Inflammatory macrophage treated with lipopolysaccharide for 4 hours (primary cell): ENCODE measurements around the gene UBE2J1.

ENCODE experiments used
- DNase-seq: peaks from one replicate; pipeline ENCODE4 v3.0.0-alpha.2; 2020

The UBE2J1 gene

DNA sequence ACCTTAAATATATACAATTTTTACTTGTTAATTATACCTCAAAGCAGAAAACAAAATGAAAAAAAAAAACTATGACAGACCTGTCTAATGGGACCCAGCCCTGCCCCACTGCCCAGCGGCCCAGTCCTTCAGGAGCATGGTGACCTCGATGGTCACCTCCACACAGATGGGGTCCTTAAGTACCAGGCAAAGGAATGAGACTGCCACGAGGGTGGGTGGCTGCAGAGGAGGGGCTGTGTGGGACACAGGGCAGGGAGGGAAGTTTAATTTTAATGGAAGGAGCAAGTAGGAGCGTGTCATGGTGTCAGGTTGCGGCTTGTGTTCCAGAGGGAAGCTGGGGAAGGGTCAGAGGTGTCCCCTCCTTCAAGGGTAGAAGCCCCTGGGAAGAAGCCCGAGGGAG, 66.0 kb downstream of the UBE2J1 start:
- DNase-seq, result no peak

- no peak for DNase-seq
Observed at GRCh38 chr6:89284963-89285735, 67.4 kb downstream of the UBE2J1 start.

DNA sequence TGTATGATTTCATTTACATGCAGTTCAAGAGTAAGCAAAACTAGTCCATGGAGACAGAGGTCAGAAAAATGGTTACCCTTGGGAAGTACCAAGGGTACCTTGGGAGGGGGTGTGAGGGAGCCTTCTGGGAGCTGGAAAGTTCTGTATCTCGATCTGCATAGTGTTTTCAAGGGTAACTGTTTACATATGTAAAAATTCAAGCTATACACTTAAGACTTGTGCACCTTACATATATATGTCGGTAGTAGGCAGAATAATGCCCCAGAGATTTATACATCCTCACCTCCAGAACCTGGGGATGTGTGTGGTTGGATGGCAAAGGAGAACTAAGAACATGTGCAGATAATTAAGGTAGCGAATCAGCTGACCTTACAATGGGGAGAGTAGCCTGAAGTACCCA, 68.4 kb downstream of the UBE2J1 start:
- DNase-seq, result no peak

GRCh38 chr6:89282749-89283148, 69.8 kb downstream of the UBE2J1 start:
- DNase-seq, result no peak

DNA sequence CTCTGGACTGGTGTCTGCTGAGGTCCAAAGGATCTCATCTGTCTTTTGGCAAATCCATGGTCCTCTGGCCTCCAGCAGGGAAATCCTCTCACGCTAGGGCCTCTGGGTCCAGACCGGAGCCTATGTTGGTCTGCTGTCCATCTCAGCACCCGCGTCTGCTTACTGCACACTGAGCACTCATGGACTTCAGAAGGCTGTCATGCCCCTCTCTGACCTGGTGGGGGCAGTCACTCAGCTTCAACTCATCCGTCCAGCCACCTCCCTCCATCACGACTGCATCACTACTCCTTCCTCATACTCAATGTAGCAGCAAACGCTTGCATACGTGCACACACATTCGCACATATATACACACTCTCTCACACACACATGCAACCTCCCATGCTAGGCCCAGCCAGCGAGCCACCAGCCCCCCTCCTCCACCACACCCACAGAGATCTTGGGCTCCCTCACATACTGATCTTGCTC, 70.7 kb downstream of the UBE2J1 start:
- peak; percentile 66 for DNase-seq

DNA sequence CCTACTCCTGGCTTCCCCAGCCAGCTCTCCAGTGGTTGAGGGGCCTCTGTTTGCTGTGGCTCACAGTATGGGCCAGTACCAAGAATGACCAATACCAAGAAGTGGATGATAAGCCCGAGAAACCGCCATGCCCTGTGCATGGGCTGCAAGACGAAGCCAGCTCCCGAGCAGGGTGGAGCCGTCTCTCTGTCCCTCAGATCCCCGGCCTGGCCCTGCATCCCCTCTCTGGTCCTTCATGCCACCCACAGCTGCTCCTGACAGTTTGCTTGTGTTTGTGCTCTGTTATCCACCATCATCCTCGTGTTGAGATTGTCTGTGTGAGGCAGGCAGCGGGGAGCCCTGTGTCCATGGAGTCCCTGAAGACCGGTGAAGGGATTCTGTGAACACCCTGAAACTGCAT, 73.6 kb downstream of the UBE2J1 start:
- no peak for DNase-seq
